Fibroblast of the conjunctiva (primary cell): ENCODE measurements around the gene PPEF2.

Source experiments
- DNase-seq: peaks from one replicate; pipeline ENCODE4 v3.0.0-alpha.2; 2010; ENCODE audit warnings: low read depth

The PPEF2 gene

DNA sequence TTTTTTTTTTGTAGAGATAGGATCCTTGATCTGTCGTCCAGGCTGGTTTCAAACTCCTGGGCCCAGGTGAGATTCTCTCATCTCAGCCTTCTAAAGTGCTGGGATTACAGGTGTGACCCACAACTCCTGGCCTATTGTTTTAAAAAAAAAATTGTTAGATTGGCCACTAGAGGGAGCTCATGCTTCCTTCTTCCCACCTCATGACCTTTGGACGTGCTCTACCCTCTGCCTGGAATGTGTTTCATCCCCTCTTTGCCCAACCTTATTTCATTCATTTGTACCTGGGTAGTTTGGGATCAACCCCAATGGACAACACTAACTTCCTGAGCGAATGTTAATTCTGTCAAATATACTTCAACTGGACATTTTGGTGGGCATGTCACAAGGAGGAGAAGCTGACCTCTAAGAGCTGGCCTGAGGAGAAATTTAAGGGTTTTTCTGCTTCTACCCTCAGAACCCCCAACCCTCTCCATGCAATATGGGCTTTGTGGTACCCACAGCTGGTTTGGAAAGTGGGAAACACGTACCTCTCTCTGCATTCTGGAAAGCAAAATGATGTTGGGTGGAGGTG, 6.4 kb downstream of the PPEF2 start:
- peak; percentile 10 for DNase-seq

DNA sequence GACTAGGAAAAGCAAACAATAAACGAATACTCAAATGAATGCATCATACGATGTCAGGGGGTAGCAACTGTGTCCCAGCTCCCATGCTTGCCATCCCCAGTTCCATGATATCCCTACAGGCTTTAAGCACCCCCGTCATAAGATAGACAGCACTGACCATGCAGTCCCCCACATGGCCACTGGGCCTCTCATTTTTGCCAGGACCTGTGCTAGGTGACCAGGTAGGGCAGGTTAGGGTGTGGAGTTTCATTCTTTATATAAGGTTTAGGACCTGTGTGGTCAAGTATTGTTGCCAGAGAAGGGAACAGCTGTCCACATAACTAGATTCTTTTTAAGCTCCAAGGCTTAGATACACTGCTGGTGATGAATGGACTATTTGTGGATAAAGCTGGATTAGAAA, 9.7 kb downstream of the PPEF2 start:
- DNase-seq, result no peak

DNA sequence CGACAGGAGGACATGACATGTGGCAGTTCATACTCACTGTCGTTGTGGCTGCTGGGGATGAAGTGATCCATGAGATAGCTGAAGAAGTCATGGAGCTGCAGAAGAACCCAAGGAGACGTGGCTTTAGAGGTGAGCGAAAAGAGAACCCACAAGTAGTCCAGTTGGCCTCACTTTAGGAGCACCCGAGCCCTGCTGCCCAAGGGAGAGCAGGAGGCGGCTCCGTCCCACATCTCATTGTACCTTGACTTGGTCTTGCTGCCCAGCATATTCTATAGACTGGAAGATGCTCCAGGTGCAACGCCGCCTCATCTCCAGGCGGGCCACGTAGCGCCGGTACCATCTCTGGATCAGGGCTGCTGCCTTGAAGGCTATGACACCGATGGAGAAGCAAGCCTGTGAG, 10.6 kb downstream of the PPEF2 start:
- DNase-seq, result no peak

DNA sequence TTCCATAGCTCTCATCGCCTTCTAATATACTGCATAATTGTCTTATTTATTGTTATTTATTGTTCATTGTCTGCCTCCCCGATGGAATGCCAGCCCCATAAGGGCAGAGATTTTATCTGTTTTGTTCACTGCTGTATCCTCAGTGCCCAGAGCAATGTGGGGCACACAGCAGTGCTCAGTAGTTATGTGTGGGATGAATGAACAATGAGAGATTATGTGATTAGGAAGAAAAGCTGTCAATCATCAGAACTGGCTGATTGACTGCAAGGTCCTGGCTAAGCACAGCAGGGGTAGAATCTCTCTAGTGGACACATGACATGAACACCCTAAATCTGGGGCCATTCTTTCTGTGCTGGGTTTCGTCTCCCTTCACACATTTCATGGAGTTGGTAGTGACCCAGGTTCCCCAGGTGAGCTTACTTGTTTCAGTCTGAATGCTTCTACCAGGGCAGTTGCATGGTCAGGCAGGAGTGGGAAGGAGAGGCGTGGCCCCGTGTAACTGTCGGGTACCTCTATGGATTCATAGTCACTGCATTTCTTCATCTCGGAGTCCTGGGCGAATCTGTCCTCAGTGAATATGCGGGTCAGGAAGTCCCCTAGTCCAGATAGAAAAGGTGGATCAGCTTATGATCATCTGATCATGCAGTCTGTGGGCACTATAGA, 12.6 kb downstream of the PPEF2 start:
- no peak for DNase-seq

DNA sequence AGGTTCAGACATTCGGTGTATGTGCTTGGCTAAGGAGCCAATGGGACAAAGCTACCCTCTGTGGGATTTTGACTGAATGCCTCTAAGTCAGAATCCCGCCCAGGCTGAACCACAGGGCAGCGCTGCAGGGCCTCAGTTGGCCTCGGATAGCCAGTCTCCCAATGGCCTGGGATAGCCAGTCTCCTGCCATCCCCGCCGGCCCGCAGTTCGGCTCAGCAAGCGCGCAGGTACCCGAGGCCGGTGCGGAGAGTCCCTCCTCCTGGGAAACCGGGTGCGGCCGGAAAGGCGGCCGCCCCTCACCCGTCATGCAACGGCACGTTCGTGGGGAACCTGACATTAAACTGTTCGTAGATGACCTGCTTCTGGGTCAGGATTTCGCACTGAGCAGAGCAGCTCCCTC, 16.1 kb downstream of the PPEF2 start:
- DNase-seq, result no peak

DNA sequence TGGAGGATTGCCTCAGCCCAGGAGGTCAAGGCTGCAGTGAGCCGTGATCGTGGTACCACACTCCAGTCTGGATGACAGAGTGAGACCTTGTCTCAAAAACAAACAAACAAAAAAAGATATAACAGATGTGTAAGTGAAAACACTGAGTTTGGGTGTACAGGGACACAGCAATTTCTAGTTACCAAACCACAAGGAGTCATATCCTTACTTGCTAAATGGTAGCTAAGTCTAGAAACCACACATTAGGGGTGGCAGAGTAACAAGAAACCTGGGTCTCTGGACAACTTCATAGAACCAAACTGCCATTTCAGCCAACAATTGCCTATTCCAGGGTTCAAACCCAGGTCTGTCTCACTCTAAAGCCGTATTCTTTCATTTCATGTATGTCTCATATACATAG, 20.8 kb downstream of the PPEF2 start:
- no peak for DNase-seq

DNA sequence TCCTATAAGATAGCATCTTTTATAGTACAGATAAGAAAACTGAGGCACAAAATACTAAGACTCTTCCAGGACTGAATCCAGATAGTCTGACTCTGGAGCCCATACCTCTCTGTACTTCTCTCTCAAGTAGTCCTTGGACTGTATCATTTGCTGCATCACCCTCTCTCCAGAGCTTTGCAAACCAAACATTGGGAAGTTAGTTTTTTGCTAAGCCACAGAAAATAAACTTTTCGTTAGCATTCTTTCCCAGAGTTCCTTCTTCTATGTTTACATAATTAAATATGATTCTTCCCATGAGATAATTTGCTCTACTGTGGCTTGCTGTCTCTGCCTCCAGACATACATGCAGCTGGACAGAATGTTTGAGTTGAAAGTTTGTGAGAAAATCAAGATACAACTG, 22.0 kb downstream of the PPEF2 start:
- DNase-seq, result no peak

DNA sequence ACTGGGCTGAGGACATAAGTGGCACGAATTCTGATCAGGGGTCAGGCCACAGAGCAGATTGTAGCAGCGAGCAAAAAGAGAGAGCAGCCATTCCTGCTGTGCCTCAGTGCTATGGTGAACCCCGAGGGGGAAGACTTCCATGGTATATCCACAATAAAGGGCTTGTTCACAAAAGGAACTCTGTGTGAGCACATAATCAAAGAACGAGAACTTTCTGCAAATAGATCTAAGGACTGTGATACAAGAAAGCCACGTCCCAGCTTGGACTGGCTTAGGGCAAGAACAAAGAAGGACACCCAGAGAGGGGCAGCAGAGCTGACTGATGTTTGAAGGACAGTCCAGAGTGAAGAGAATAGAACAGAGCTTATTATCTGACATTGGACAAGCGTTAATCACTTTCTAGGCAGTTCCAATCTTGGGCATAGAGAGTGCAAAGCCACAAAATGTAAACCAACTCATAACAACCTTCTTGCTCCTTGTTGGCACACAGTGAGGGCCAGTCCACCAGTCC, 24.0 kb downstream of the PPEF2 start:
- no peak for DNase-seq

DNA sequence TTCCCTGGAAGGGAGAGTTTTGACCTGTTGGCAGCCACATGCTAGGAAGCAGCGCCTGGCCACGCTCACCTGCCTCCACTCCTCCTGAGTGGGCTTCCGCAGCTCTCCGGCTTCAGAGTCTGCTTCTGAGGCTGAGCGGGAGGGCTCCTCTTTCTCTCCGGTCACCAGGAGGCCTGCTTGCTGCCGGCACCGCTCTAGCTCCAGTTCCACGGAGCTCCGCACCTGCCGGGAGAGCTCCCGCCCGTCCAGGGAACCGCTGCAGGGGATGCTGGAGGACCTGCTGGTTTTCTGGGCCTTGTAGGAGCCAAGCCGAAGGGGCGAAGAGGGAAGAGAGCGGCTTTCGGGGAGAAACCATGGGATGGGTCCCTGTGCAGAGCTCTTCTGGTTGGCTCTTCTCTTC, 26.0 kb downstream of the PPEF2 start:
- DNase-seq, result no peak

DNA sequence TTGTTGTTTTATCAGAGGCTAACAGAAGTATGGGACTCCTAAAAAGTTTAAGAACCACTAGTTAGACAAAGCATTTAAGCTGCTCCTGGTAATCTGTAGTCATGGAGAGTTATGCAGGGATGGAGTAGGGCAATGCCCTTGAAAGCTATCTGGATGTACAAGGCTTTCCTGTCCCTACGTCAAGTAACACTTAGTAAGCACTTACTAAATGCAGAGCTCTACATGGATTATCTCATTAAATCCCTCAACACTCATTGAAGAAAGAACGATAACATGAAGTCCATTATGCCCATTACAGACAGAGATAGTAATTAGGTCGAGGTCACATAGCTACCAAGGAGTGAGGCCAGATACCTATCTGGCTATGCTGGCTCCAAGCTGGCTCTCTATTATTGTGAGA, 33.2 kb downstream of the PPEF2 start:
- DNase-seq, result no peak

DNA sequence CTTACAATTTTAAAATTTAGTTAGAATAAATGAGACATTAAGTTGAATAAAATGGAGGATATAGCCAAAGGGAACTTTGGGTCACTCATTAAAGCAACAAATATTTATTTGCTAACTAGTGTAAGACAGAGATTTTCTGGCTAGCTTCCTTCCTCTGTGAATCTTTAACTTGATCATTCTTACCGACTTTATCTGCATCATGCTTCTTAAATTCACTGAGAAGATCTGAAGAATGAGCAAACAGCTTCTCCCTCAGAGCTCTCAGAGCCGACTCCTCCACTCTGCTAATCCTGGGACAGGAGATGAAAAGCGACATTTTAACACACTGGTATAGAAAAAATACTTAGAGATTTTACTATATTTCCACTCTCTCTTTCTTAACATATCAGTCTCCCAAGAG, 35.1 kb downstream of the PPEF2 start:
- DNase-seq, result no peak

DNA sequence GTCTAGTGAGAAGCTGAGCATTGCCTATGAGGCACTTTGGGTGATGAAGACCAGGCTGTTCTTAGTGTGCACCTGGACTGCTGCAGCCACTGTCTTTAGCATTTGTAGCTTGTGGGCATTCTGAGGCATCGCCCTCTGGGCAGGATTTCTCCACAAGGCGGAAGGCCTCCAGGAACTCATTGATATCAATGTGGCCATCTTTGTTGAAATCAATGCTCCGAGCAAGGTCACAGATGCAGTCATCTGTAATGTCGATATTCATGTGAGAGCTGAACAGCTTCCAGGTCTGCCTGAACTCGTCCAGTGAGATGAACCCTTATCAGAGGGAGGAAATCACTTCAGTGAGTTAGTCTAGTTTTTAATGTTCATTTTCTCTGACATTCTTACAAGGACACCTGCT, 41.6 kb downstream of the PPEF2 start:
- no peak for DNase-seq

DNA sequence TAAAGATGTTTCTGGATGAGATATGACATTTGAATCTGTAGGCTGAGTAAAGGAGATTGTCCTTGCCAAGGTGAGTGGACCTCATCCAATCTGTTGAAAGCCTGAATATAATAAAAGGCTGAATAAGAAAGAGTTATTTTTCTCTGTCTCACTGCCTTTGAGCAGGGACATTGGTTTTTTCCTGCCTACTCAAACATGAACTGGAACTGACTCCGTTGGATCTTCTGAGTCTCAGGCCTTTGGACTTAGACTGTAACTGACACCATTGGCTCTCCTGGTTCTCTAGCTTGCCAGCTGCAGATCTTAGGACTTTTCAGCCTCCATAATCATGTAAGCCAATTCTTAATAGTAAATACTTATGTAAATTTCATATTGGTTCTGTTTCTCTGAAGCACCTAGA, 43.5 kb downstream of the PPEF2 start:
- no peak for DNase-seq

DNA sequence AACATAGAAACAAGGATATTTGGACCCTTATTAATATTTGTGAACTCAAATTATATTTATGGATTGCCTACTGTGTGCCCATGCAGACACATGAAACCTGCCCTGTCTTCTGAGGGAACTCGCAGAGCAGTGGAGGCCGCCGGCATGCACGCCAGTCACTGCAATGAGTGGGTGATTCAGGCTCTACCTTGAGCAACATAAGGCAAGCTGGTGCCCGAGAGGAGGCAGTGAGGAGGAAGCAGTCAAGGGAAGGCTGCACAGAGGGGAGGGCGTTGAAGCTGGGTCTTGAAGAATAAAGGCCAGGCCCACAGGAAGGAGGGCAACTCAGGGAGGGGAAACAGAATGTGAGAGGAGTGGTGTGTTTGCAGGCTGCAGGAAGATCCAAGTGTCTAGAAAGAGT, 52.8 kb downstream of the PPEF2 start:
- no peak for DNase-seq

DNA sequence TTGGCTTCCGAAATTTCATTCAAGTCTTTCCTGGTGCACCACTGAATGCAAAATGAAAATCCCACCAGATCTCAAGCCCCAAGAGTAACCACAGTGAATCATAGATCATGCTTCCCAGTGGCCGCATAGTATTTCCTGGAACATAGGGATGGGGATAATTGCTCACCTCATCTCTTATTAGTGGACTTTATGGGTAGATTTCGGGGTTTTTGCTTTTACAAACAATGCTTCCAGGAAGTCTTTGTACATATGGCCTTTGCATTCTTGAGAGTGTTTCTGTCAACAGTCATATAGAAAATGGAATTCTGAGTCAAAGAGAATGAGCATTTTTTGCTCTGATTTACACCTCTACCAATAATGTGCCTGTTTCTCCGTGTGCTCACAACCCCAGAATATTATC, 53.4 kb downstream of the PPEF2 start:
- no peak for DNase-seq

DNA sequence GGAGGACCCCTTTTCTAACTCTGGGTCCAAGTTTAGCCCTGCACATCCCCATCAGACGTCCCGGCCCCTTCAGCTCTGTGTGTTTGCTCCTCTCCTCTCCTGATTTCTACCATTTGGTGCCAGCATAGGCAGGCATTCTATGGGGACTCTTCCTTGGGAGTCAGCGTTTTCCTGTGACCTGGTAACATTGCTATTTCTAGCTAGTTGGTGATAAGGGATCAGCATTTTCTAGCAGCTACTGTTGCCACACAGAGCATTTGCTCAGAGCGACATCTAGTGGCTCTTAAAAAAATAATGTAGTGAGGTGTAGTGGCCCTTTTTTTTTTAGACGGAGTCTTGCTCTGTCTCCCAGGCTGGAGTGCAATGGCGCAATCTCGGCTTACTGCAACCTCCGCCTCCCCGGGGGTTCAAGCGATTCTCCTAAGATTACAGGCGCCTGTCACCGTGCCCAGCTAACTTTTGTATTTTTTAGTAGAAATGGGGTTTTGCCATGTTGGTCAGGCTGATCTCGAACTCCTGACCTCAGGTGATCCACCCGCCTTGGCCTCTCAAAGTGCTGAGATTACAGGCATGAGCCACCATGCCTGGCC, 54.0 kb downstream of the PPEF2 start:
- peak; percentile 85 for DNase-seq

DNA sequence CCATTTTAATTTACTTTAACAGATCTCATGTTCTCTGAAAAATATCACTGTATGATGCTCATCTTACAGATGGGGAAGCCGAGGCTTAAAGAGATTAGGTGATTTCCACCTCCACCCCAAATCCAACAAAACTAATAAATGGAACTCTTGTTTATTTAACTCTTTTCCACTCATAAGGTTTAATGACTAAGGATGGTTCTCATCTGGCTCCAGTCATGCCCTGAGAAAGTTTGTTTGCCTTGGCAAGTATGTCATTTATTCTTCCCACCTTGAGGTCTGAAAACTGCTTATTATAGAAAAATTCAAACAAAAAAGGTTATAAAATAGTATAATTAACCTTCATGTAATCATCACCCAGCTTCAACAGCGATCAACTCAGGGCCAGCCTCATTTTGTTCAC, 56.3 kb downstream of the PPEF2 start:
- no peak for DNase-seq

DNA sequence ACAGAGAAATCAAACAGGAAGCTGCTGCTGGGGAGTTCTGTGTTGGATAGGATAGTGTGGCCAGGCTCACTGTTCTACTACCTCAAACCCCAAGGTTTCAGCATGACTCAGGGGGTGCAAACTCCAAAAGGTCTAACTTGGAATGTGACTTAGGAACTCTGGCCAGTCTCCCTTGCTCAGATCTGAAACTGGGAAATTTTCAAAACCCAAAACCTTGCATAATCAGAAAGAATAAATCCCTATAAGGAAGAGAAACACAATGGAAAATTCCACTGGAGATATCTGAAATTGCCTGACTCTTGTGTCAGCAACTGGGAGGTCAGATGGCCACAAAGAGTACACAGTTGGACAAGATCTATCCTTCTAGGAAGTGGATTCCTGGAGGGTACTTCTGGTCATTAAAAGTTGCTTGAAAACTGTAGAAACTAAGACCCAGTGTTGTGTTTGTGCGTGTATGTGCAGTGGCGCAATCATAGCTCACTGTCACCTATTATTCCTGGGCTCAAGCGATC, 58.0 kb downstream of the PPEF2 start:
- DNase-seq, result peak; percentile 57

DNA sequence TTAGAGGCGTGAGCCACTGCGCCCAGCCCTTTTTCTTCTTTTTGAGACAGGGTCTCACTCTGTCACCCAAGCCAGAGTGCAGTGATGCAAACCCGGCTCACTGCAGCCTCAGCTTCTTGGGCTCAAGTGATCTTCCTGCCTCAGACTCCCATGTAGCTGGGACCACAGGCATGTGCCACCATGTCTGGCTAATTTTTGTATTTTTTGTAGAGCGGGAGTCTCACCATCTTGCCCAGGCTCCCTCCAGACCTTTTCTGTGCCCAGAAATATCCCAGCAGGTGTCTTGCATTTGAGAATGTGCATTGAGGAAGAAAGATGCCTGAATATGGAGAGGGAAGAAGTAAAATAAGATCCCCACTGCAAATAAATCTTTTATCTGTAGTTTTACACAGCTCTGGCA, 58.7 kb downstream of the PPEF2 start:
- DNase-seq, result no peak

DNA sequence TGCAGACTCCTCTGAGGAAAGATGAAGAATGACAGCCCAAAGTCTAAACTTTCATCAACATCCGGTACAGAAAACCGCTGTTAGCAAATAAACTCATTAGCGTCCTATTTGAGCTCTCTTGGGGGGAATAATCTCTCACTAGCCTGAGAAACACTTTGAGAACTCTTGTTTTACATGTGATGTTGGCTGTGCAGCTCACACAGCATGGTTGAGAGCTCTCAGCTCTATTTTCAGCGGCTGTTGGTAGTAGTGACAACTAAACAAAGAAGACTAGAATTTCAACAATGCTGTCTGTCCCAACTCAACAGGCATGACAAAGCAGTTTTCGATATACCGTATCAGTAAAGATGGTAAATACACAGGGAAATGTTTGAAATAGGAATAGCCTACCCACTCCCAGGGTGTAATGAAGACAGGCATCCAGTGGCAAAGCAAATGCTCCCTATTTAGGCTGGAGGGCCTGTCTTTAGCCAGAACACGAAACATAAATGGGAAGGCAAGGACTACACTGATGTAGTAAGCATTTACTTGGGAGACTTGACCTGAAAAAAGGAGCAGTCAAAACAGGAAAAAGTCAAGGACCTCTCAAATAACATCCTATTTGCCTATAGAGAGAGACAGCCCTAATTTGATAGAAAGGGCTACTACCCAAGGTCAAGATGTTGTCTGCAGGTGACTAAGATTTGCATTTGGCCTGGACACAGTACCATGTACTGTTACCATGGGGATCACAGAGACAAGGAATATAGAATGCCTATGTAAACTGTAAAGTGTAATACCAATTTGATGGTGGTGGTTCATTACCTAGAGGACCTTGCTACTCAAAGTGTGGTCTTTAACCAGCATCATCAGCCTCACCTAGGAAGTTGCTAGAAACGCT, 60.4 kb downstream of the PPEF2 start:
- no peak for DNase-seq

DNA sequence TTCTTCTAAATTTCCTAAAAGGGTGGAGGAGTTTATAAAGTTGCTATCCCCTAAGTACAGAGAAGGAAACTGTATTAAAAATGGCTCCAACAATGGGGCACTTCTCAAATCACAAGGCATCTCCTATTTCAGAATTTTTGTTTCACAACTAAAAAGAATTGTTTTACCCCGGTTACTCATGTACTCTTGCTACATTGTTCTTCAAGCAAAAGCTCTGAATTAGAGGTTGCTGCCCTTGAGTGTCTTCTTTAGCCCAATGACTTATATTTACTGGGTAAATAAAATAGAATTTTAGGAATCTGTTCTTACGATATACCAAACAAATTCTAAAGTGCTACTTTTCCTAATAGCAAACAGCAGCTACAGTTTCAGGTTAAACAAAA, 67.5 kb downstream of the PPEF2 start:
- peak; percentile 8 for DNase-seq

DNA sequence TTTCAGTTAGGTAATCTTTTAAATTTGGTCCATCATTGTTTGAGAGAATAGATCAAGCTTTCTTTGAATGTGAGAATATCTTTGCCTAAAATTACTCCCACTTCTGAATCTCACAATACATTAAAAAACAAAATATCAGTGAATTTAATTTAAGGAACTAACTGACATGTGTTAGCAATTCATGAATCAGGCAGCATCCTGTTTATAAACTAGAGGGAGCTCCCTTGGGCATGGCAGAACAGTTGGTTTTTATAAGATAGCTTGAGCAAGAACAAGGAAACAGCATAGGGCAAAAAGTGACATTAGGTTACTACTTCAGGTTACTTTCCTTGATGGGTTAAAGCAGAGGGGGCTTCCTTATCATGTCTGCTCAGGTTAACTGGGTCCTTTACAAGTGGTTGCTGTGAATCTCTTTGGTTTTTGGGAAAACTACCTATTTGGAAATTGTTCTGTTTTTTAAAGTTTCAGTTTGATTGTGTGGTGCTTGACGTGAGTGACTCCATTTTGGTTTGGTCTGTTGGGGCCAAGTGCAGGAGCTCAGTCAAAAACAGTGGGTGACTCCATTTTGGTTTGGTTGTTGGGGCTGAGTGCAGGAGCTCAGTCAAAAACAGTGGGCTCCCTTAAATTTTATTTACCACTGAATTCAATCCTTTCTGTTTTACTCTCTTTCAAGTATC, 68.0 kb downstream of the PPEF2 start:
- peak; percentile 10 for DNase-seq
